ENCODE data around the gene MLH1. TPM values are rescaled to one million over a fixed set of nuclear protein-coding genes. Genes with fewer than 3 reads are reported as not detected.

The MLH1 gene
- total RNA-seq, 1 experiment from 2014 or later, result 47.8 TPM

DNA sequence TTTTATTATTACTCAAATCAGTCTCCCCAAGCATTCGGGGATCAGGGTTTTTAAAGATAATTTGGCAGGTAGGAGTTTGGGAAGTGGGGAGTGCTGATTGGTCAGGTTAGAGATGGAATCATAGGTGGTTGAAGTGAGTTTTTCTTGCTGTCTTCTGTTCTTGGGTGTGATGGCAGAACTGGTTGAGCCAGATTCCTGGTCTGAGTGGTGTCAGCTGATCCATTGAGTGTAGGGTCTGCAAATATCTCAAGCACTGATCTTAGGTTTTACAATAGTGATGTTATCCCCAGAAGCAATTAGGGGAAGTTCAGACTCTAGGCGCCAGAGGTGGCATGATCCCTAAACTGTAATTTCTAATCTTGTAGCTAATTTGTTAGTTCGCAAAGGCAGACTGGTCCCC, 27.9 kb upstream of the MLH1 start:
- Histone ChIP-seq H4K20me1 (ENCODE audit: insufficient read depth, low read depth, low read length) (no peaks in the 10 kb centered on the region), H3K79me2 (ENCODE audit: low read length) (no peaks in the 10 kb centered on the region), H2AFZ (ENCODE audit: low read length) (no peak overlapping the region), H3K4me2 (ENCODE audit: low read depth, low read length, poor library complexity, severe bottlenecking) (no peak overlapping the region), H3K27ac (ENCODE audit: low read length) (no peak overlapping the region), H3K9me3 (ENCODE audit: low read length) (no peaks in the 10 kb centered on the region), H3K4me1 (ENCODE audit: low read length) (peaks cover 16% of the 10 kb centered on the region), H3K9me2 (replicated peaks; ENCODE audit: insufficient read depth, low read length) (no peaks in the 10 kb centered on the region), H3K36me3 (ENCODE audit: insufficient read depth, low read length) (no peaks in the 10 kb centered on the region), H3K27me3 (ENCODE audit: low read length) (no peaks in the 10 kb centered on the region), H3K9ac (ENCODE audit: low read length) (no peak overlapping the region), H3K4me3 (ENCODE audit: low read length) (no peak overlapping the region)
- no peak for DNase-seq

DNA sequence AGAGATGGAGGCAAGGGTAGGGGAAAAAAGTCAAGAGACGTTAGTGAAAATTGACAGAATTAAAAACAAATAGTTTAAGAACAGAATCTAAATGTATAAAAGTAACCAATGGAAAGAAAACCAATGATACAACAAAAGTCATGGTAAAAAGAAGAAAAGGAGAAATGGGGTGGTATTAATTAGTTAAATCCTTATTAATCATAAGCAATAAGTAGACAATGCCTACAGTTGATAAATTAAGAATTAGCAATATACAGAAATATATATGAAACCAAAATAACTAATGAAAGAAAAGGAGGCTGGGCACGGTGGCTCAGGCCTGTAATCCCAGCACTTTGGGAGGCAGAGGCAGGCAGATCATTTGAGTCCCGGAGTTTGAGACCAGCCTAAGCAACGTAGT, 24.2 kb upstream of the MLH1 start:
- Histone ChIP-seq H3K79me2 (ENCODE audit: low read length) (no peaks in the 10 kb centered on the region), H3K4me2 (ENCODE audit: low read depth, low read length, poor library complexity, severe bottlenecking) (no peak overlapping the region), H4K20me1 (ENCODE audit: insufficient read depth, low read depth, low read length) (no peaks in the 10 kb centered on the region), H3K27ac (ENCODE audit: low read length) (no peak overlapping the region), H3K9me3 (ENCODE audit: low read length) (no peaks in the 10 kb centered on the region), H3K9ac (ENCODE audit: low read length) (no peak overlapping the region), H3K4me1 (ENCODE audit: low read length) (peaks cover 16% of the 10 kb centered on the region), H3K36me3 (ENCODE audit: insufficient read depth, low read length) (no peaks in the 10 kb centered on the region), H3K4me3 (ENCODE audit: low read length) (no peak overlapping the region), H3K9me2 (replicated peaks; ENCODE audit: insufficient read depth, low read length) (no peaks in the 10 kb centered on the region), H2AFZ (ENCODE audit: low read length) (no peak overlapping the region), H3K27me3 (ENCODE audit: low read length) (no peaks in the 10 kb centered on the region)
- DNase-seq, result no peak

DNA sequence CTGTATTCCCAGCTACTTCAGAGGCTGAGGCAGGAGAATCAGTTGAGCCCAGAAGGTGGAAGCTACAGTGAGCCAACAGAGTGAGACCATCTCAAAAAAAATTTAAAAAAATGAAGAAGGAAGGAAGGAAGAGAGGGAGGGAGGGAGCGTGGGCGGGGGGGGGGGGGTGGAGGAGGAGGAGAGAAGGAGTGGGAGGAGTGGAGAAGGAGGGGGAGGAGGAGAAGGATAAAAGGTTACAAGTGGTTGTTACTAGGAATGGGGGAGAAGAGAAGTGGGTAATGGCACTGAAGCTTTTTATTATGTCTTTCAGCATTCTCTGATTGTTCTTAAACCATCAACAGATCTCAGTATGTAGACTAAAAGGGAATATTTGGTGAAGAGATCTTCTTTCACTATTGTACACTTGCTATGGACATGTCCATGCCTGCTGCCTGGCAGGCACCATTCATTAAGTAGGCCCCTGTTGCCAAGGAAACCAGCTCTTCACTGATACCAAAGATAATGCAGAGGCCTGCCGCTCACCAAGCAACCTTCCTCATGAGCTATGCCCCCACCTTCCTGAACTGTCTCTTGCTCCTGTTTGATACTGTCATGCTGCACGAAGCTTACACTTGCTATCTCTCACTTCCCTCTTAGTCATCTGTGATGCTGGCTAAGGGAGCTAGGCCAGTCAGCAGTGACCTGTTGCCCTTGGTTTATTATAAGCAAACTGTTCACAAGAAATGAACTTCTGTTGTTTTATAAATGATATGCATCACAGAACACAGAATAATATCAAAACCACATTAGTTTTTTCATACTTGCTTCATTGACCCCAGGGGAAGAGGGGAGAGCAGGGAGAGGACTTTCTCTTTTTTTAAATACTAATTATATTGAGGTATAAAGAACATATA, 23.5 kb upstream of the MLH1 start:
- H3K4me1 ChIP-seq (ENCODE audit: low read length), result peaks cover 12% of the 10 kb centered on the region
- peak; percentile 62 for DNase-seq
- H2AFZ ChIP-seq (ENCODE audit: low read length), result peak overlapping the region; percentile 67; the same call in 1 of the 2 replicates
- H3K9me2 ChIP-seq (replicated peaks; ENCODE audit: insufficient read depth, low read length), result no peaks in the 10 kb centered on the region
- no peaks in the 10 kb centered on the region for H4K20me1 ChIP-seq (ENCODE audit: insufficient read depth, low read depth, low read length)
- H3K27me3 ChIP-seq (ENCODE audit: low read length), result no peaks in the 10 kb centered on the region
- H3K9me3 ChIP-seq (ENCODE audit: low read length), result no peaks in the 10 kb centered on the region
- H3K9ac ChIP-seq (ENCODE audit: low read length), result no peak overlapping the region
- no peaks in the 10 kb centered on the region for H3K79me2 ChIP-seq (ENCODE audit: low read length)
- H3K4me3 ChIP-seq (ENCODE audit: low read length), result no peak overlapping the region
- no peak overlapping the region for H3K27ac ChIP-seq (ENCODE audit: low read length)
- no peaks in the 10 kb centered on the region for H3K36me3 ChIP-seq (ENCODE audit: insufficient read depth, low read length)
- H3K4me2 ChIP-seq (ENCODE audit: low read depth, low read length, poor library complexity, severe bottlenecking), result no peak overlapping the region

GRCh38 chr3:36972163-36972562, 21.2 kb upstream of the MLH1 start:
- no peak overlapping the region for H2AFZ ChIP-seq (ENCODE audit: low read length)
- H3K27ac ChIP-seq (ENCODE audit: low read length), result no peak overlapping the region

DNA sequence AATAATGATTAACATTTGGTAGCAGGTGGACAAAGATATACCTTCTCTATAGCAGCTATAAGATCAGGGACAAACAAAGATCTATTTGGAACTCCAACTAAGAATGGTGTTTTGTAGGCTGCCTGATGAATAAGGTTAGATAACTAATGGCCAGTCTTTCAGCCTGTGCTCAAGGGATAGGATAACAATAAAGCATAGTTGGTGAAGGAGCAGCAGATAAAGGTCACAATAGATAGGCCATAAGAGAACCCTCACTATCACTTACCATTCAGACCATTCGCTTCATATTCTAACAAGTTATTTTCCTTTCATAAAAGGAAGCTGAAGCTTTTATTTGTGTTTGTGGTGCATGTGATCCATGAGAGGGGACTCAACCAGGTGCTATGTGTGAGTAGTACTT, 20.2 kb upstream of the MLH1 start:
- Histone ChIP-seq H3K27ac (ENCODE audit: low read length) (no peak overlapping the region), H3K9me3 (ENCODE audit: low read length) (no peaks in the 10 kb centered on the region), H2AFZ (ENCODE audit: low read length) (no peak overlapping the region), H3K9me2 (replicated peaks; ENCODE audit: insufficient read depth, low read length) (no peaks in the 10 kb centered on the region), H3K4me1 (ENCODE audit: low read length) (peaks cover 7% of the 10 kb centered on the region), H3K9ac (ENCODE audit: low read length) (no peak overlapping the region), H4K20me1 (ENCODE audit: insufficient read depth, low read depth, low read length) (no peaks in the 10 kb centered on the region), H3K36me3 (ENCODE audit: insufficient read depth, low read length) (no peaks in the 10 kb centered on the region), H3K4me2 (ENCODE audit: low read depth, low read length, poor library complexity, severe bottlenecking) (no peak overlapping the region), H3K27me3 (ENCODE audit: low read length) (no peaks in the 10 kb centered on the region), H3K4me3 (ENCODE audit: low read length) (no peak overlapping the region), H3K79me2 (ENCODE audit: low read length) (no peaks in the 10 kb centered on the region)
- DNase-seq, result no peak

More at GRCh38 chr3:36972163-36972562, 21.2 kb upstream of the MLH1 start:
- no peaks in the 10 kb centered on the region for H4K20me1 ChIP-seq (ENCODE audit: insufficient read depth, low read depth, low read length)
- no peak overlapping the region for H3K4me2 ChIP-seq (ENCODE audit: low read depth, low read length, poor library complexity, severe bottlenecking)
- H3K9ac ChIP-seq (ENCODE audit: low read length), result no peak overlapping the region
- no peak overlapping the region for H3K4me3 ChIP-seq (ENCODE audit: low read length)
- H3K27me3 ChIP-seq (ENCODE audit: low read length), result no peaks in the 10 kb centered on the region
- H3K4me1 ChIP-seq (ENCODE audit: low read length), result peaks cover 7% of the 10 kb centered on the region
- H3K79me2 ChIP-seq (ENCODE audit: low read length), result no peaks in the 10 kb centered on the region
- DNase-seq, result no peak
- H3K9me3 ChIP-seq (ENCODE audit: low read length), result no peaks in the 10 kb centered on the region
- no peaks in the 10 kb centered on the region for H3K9me2 ChIP-seq (replicated peaks; ENCODE audit: insufficient read depth, low read length)
- no peaks in the 10 kb centered on the region for H3K36me3 ChIP-seq (ENCODE audit: insufficient read depth, low read length)

- Histone ChIP-seq H3K9me3 (ENCODE audit: low read length) (no peaks in the 10 kb centered on the region), H2AFZ (ENCODE audit: low read length) (no peak overlapping the region), H3K9me2 (replicated peaks; ENCODE audit: insufficient read depth, low read length) (no peaks in the 10 kb centered on the region), H3K27me3 (ENCODE audit: low read length) (no peaks in the 10 kb centered on the region), H3K9ac (ENCODE audit: low read length) (no peak overlapping the region), H3K36me3 (ENCODE audit: insufficient read depth, low read length) (peaks cover 19% of the 10 kb centered on the region), H3K27ac (ENCODE audit: low read length) (no peak overlapping the region), H3K79me2 (ENCODE audit: low read length) (no peaks in the 10 kb centered on the region), H3K4me3 (ENCODE audit: low read length) (no peak overlapping the region), H3K4me2 (ENCODE audit: low read depth, low read length, poor library complexity, severe bottlenecking) (no peak overlapping the region), H4K20me1 (ENCODE audit: insufficient read depth, low read depth, low read length) (no peaks in the 10 kb centered on the region), H3K4me1 (ENCODE audit: low read length) (no peaks in the 10 kb centered on the region)
- DNase-seq, result no peak
Measured at GRCh38 chr3:36981006-36981405, 12.3 kb upstream of the MLH1 start.

GRCh38 chr3:36988356-36988755, 5.0 kb upstream of the MLH1 start:
- Histone ChIP-seq H3K36me3 (ENCODE audit: insufficient read depth, low read length) (peaks cover 58% of the 10 kb centered on the region), H4K20me1 (ENCODE audit: insufficient read depth, low read depth, low read length) (peaks cover 11% of the 10 kb centered on the region), H3K4me1 (ENCODE audit: low read length) (peaks cover 39% of the 10 kb centered on the region), H3K9me3 (ENCODE audit: low read length) (no peaks in the 10 kb centered on the region), H3K9me2 (replicated peaks; ENCODE audit: insufficient read depth, low read length) (no peaks in the 10 kb centered on the region), H3K4me3 (ENCODE audit: low read length) (no peak overlapping the region), H3K9ac (ENCODE audit: low read length) (no peak overlapping the region), H2AFZ (ENCODE audit: low read length) (no peak overlapping the region), H3K79me2 (ENCODE audit: low read length) (peaks cover 52% of the 10 kb centered on the region), H3K27ac (ENCODE audit: low read length) (no peak overlapping the region), H3K4me2 (ENCODE audit: low read depth, low read length, poor library complexity, severe bottlenecking) (peak overlapping the region; percentile 85), H3K27me3 (ENCODE audit: low read length) (no peaks in the 10 kb centered on the region)
- DNase-seq, result no peak

GRCh38 chr3:36989005-36989404, 4.3 kb upstream of the MLH1 start:
- H3K4me2 ChIP-seq (ENCODE audit: low read depth, low read length, poor library complexity, severe bottlenecking), result peak overlapping the region; percentile 85

More at GRCh38 chr3:36989005-36989404, 4.3 kb upstream of the MLH1 start:
- no peaks in the 10 kb centered on the region for H3K9me3 ChIP-seq (ENCODE audit: low read length)
- H4K20me1 ChIP-seq (ENCODE audit: insufficient read depth, low read depth, low read length), result peaks cover 11% of the 10 kb centered on the region
- H3K79me2 ChIP-seq (ENCODE audit: low read length), result peaks cover 56% of the 10 kb centered on the region
- H3K9me2 ChIP-seq (replicated peaks; ENCODE audit: insufficient read depth, low read length), result no peaks in the 10 kb centered on the region
- peak overlapping the region; percentile 25; the same call in 1 of the 2 replicates for H3K27ac ChIP-seq (ENCODE audit: low read length)
- no peaks in the 10 kb centered on the region for H3K27me3 ChIP-seq (ENCODE audit: low read length)
- peak overlapping the region; percentile 90; the same call in 1 of the 2 replicates for H3K9ac ChIP-seq (ENCODE audit: low read length)
- DNase-seq, result no peak
- H2AFZ ChIP-seq (ENCODE audit: low read length), result no peak overlapping the region
- peaks cover 56% of the 10 kb centered on the region for H3K36me3 ChIP-seq (ENCODE audit: insufficient read depth, low read length)
- H3K4me3 ChIP-seq (ENCODE audit: low read length), result peak overlapping the region; percentile 69
- peaks cover 39% of the 10 kb centered on the region for H3K4me1 ChIP-seq (ENCODE audit: low read length)
